Rectal smooth muscle tissue (tissue), 1 donor: ENCODE data around the gene TESK2.

Experiments
- H3K27ac ChIP-seq: one replicate; pipeline ENCODE4 v1.7.0; 2013; ENCODE audit warnings: low read depth, low read length, inconsistent platforms
- H3K27me3 ChIP-seq: one replicate; pipeline ENCODE4 v1.7.0; 2013; ENCODE audit warnings: low read length; ENCODE audit not compliant: control insufficient read depth, insufficient read depth
- H3K36me3 ChIP-seq: one replicate; pipeline ENCODE4 v1.7.0; 2013; ENCODE audit warnings: low read length; ENCODE audit not compliant: control insufficient read depth, insufficient read depth
- H3K4me1 ChIP-seq: one replicate; pipeline ENCODE4 v1.7.0; 2013; ENCODE audit warnings: low read length; ENCODE audit not compliant: control insufficient read depth, insufficient read depth
- H3K4me3 ChIP-seq: one replicate; pipeline ENCODE4 v1.7.0; 2013; ENCODE audit warnings: low read length
- H3K9ac ChIP-seq: one replicate; pipeline ENCODE4 v1.7.0; 2013; ENCODE audit warnings: low read length

Gene TESK2

DNA sequence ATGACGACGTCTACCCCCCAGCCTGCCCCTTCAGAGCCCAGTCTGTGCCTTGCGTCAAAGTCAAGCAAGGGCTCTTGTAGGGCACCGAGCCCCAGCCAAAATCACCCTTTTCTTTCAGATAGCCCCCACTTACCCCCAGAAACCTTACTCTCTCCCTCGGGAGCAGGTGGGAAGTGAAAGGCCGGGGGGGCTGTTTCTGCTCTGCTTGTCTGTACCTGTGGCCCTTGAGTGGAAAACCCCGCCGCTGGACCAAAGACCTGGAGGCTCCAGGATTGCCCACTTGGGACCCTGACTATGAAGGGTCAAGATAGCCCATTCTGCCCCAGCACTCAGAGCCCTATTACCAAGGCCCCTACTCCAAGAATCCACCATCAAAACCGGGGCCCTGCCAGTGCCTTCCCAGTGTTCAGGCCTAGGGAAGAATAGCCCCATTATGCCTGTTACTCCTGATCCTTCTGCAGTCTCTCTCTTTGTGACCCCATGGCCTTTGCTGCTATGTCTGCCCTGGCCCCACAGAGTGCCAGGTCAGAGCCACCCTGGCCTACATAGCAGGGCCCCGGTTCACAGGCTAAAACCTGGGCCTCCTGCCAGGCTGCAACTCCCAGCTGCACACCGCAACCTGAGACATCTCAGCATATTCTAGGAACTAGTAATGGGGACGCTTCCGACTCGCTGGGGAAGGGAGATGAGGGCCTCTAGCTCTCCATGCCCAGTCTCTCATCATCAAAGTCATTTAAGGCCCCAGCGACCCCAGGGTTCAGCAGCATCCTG is 186.5 kb downstream of the TESK2 start:
- H3K4me3 ChIP-seq = peak overlapping the region; percentile 93
- H3K27ac ChIP-seq = peak overlapping the region; percentile 90
- peak overlapping the region; percentile 42 for H3K9ac ChIP-seq
- H3K36me3 ChIP-seq = no peaks in the 10 kb centered on the region
- H3K27me3 ChIP-seq = no peaks in the 10 kb centered on the region
- no peaks in the 10 kb centered on the region for H3K4me1 ChIP-seq

DNA sequence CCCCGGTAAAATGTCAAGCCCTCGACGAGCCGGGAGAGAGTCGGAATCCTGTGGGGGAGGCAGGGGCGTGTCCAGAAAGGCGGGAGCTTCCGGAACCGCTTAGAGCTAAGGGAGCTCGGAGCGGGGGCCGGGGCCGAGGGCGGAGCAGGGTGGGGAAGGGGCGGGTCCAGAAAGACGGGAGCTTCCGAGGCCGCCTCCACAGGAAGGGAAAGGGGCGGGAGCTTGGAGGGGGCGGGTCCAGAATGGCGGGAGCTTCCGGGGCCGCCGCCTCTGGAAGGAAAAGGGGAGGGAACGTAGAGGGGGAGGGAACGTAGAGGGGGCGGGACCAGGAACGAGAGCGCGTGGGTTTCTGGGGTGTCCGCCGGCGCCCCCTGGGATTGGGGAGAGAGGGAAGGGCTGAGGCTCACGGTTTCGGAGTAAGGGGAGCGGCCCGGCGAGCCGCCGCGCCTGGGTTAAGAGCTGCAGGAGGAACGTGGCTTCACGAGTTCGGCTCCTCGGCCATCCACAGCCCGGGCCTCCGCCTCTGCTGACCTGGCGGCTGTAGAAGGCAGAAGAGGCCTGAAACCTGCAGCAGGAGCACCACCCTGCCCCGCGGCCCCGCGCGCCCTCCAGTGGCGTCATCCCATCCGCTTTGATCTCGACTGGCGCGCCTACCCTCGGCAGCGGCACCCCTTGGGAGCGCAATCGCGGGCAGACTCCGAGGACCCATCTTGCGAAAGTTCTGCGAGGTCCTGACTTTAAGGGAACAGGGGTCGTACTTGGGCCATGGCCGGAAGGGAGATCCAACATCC is 187.2 kb downstream of the TESK2 start:
- H3K27me3 ChIP-seq = no peaks in the 10 kb centered on the region
- peak overlapping the region; percentile 93 for H3K4me3 ChIP-seq
- peak overlapping the region; percentile 90 for H3K27ac ChIP-seq
- H3K9ac ChIP-seq = peak overlapping the region; percentile 42
- no peaks in the 10 kb centered on the region for H3K4me1 ChIP-seq
- H3K36me3 ChIP-seq = no peaks in the 10 kb centered on the region

DNA sequence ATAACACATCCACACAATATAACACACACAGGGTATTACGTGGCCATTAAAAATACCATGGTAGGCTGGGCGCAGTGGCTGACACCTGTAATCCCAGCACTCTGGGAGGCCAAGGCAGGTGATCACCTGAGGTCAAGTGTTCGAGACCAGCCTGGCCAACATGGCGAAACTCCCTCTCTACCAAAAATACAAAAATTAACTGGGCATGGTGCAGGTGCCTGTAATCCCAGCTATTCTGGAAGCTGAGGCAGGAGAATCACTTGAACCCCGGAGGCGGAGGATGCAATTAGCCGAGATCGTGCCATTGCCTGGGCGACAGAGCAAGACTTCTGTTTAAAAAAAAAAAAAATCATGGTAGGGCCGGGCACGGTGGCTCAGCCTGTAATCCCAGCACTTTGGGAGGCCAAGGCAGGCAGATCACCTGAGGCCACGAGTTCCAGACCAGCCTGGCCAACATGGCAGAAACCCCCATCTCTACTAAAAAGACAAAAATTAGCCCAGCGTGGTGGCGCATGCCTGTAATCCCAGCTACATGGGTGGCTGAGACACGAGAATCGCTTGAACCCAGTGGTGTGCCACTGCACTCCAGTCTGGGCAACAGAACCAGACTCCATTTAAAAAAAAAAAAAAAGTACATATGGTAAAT is 188.3 kb downstream of the TESK2 start:
- no peaks in the 10 kb centered on the region for H3K27me3 ChIP-seq
- no peak overlapping the region for H3K9ac ChIP-seq
- peak overlapping the region; percentile 75 for H3K4me3 ChIP-seq
- no peaks in the 10 kb centered on the region for H3K4me1 ChIP-seq
- no peak overlapping the region for H3K27ac ChIP-seq
- no peaks in the 10 kb centered on the region for H3K36me3 ChIP-seq

DNA sequence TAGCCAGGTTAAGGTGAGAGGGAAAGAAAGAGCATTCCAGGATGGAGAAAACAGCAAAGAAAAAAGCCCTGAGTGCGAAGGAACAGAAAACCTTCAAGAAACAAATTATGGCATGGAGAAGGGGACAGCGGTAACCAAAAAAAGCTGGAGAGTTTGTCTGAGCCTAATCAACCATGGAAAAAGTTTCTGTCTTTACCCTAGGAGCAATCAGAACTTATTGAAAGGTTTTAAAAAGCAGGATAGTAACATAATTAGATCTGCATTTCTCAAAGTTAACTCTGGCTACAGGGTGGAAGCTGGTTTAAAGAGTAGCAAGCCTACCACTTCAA is 190.3 kb downstream of the TESK2 start:
- H3K9ac ChIP-seq = no peak overlapping the region
- no peaks in the 10 kb centered on the region for H3K36me3 ChIP-seq
- H3K27me3 ChIP-seq = no peaks in the 10 kb centered on the region
- no peak overlapping the region for H3K4me3 ChIP-seq
- no peak overlapping the region for H3K27ac ChIP-seq
- no peaks in the 10 kb centered on the region for H3K4me1 ChIP-seq

DNA sequence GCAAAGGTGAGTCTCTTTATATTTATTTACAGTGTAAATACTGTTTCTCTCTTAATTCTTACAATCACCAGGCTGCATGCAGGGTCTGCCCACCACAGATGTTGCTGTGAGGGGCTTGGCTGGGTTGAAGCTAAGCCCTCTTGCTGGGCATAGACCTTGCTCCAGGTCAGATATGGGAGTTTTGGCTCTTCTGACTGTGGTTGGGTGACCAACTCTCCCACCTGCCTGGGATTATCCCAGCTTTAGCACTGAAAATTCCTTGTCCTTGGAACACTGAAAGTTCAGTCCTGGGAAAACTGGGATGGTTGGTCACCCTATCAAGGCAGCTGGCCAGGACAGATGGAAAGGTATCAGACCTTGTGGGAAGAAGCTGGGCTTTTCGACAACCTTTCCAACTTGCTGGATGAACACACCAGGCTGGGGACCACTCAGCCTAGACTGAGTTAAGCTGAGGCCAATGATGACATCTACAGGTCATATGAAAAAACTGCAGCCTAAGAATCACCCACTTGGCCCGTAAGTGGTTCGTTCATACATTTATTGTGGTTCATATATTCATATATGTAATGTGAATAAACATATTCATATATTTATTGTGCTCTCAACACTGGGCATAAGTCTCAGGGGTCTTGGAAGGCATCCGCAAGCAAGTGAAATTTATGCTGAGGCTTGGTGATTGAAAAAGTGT is 190.8 kb downstream of the TESK2 start:
- no peaks in the 10 kb centered on the region for H3K27me3 ChIP-seq
- H3K36me3 ChIP-seq = no peaks in the 10 kb centered on the region
- no peak overlapping the region for H3K9ac ChIP-seq
- no peak overlapping the region for H3K27ac ChIP-seq
- H3K4me1 ChIP-seq = no peaks in the 10 kb centered on the region
- H3K4me3 ChIP-seq = no peak overlapping the region

DNA sequence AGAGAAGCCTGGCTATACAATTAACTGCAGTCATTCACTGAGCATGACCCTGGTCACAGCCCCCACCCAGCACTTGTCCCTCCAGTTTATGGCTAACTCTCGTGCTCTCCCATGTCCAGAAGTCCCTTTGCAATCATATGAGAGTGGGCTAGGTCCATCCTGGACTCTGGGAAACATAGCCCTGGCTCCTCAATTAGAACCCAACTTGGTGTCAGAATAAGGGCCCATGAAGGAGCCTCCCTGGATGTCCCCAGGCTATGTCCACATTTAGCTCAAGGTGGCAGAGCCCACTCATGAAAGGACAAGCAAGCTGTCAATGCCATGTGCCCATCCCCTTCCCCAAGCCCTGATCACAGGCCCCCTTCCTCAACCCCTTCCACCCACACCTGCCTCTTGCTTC is 191.7 kb downstream of the TESK2 start:
- Histone ChIP-seq H3K4me3 (no peak overlapping the region), H3K9ac (no peak overlapping the region), H3K36me3 (no peaks in the 10 kb centered on the region), H3K27ac (no peak overlapping the region), H3K27me3 (no peaks in the 10 kb centered on the region), H3K4me1 (no peaks in the 10 kb centered on the region)

DNA sequence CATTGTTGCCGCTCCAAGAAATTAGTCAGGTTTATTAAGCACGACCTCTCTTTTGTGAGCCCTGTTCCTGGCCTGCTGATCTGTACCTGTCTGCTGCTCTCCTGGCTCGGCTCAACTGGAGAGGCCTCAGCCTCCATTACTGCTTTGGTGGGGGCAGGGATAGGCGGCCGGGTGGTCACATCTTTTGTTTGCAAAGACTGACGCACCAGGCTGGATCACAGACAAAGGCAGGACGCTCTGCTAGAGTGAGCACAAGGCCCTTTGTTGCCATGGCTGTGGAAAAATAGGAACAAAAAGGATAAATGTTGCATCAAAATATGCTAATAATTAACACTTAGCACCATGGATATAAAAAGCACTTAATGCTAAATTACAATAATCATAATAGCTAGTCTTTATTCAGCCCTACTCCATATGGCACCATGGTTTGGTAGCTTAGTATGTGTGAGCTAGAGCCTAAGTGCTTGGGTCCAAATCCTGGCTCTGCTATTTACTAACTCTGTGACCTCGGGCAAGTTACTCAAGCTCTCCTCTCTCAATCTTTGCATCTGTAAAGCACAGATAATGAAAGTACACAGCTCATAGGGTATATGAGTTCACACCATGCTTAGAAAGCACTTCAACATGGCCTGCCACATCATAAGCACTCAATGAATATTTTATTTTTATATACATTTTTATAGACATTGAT is 193.2 kb downstream of the TESK2 start:
- H3K27ac ChIP-seq = no peak overlapping the region
- no peaks in the 10 kb centered on the region for H3K36me3 ChIP-seq
- no peaks in the 10 kb centered on the region for H3K4me1 ChIP-seq
- H3K9ac ChIP-seq = no peak overlapping the region
- no peak overlapping the region for H3K4me3 ChIP-seq
- H3K27me3 ChIP-seq = no peaks in the 10 kb centered on the region
